Natural killer cell (primary cell): Measurements from ENCODE around the gene B3GNT7. TPM values are rescaled to one million over a fixed set of nuclear protein-coding genes. Genes with fewer than 3 reads are reported as not detected.
"Not testable (repeated sequence)": the region's sequence is repeated elsewhere in the genome, so short reads cannot be mapped to it uniquely, and the experiment has no call there.

Experiments
- ATAC-seq, 3 donors: fragments of 150-1000 bp in 2 of 3; fragments of 200-7000 bp in 1 of 3; cut with Tn5 transposase; 1 replicate in 1 of 3; 2 replicates in 2 of 3; pipeline ENCODE4 v1.10.0; 2021; ENCODE audit warnings: mild to moderate bottlenecking in 2 of 3, moderate library complexity in 2 of 3
- DNase-seq, 2 donors: peaks; one replicate each; pipeline versions ENCODE4 v3.0.0 to v3.0.0-alpha.2; 2013 to 2021; ENCODE audit warnings: mixed read lengths in 1 of 2
- H3K27ac ChIP-seq: one replicate; pipeline ENCODE4 v1.5.1; 2013; ENCODE audit warnings: mild to moderate bottlenecking, low read length
- H3K27me3 ChIP-seq: one replicate; pipeline ENCODE4 v1.6.1; 2013; ENCODE audit warnings: low read length; ENCODE audit not compliant: control insufficient read depth, insufficient read depth
- H3K36me3 ChIP-seq: one replicate; pipeline ENCODE4 v1.6.1; 2013; ENCODE audit warnings: low read length; ENCODE audit not compliant: control insufficient read depth, insufficient read depth
- H3K4me1 ChIP-seq: one replicate; pipeline ENCODE4 v1.6.1; 2013; ENCODE audit warnings: low read length; ENCODE audit not compliant: control insufficient read depth, insufficient read depth
- H3K4me3 ChIP-seq: one replicate; pipeline ENCODE4 v1.5.1; 2013; ENCODE audit warnings: low read length
- H3K9me3 ChIP-seq: one replicate; pipeline ENCODE4 v1.6.1; 2013; ENCODE audit warnings: low read length; ENCODE audit not compliant: control insufficient read depth, insufficient read depth
- H3K27ac Mint-ChIP-seq, 2 donors: one replicate each; pipeline ENCODE4 v1.8.0; 2022; ENCODE audit warnings: mild to moderate bottlenecking in 2 of 2, mixed read lengths in 2 of 2, moderate library complexity in 1 of 2
- H3K27me3 Mint-ChIP-seq, 2 donors: one replicate each; pipeline ENCODE4 v1.8.0; 2022; ENCODE audit warnings: low read depth in 2 of 2, mixed read lengths in 2 of 2
- H3K36me3 Mint-ChIP-seq: one replicate; pipeline ENCODE4 v1.8.0; 2022; ENCODE audit warnings: mixed read lengths
- H3K4me1 Mint-ChIP-seq, 2 donors: one replicate each; pipeline ENCODE4 v1.8.0; 2022; ENCODE audit warnings: mixed read lengths in 2 of 2
- H3K4me3 Mint-ChIP-seq: one replicate; pipeline ENCODE4 v1.8.0; 2022; ENCODE audit warnings: mild to moderate bottlenecking, moderate library complexity, mixed read lengths
- H3K9me3 Mint-ChIP-seq, 2 donors: one replicate each; pipeline ENCODE4 v1.8.0; 2022; ENCODE audit warnings: mixed read lengths in 2 of 2
- WGBS: methylation state at CpG from one replicate; pipeline ENCODE4 v1.1.7; 2013; ENCODE audit warnings: missing lambda C conversion rate; ENCODE audit not compliant: insufficient coverage; 5-methylcytosine and 5-hydroxymethylcytosine counted together
- intact Hi-C: fragments of 100-400 bp; cut with micrococcal nuclease; formaldehyde crosslinking; loops from one replicate; pipeline ENCODE4 v1.14.2; 2022
- total RNA-seq, 4 donors: library from RNA; stranded (reverse); fragments of 120-200 nt in 1 of 4; gene quantifications; one replicate each; pipeline versions ENCODE4 v1.2.3 to v1.2.4, GENCODE V29; 2013 to 2022
- TF ChIP-seq, protein P1 (sequence below): fragments of 200-600 bp; IDR thresholded peaks from one replicate; pipeline ENCODE4 v1.8.0; 2022; ENCODE audit warnings: antibody characterized with exemption

B3GNT7 gene
- total RNA-seq, 3 donors from 2014 or later (not counting 1 experiment from before 2014, with no cell fraction given) = 87.5 to 151 (median 113) TPM

DNA sequence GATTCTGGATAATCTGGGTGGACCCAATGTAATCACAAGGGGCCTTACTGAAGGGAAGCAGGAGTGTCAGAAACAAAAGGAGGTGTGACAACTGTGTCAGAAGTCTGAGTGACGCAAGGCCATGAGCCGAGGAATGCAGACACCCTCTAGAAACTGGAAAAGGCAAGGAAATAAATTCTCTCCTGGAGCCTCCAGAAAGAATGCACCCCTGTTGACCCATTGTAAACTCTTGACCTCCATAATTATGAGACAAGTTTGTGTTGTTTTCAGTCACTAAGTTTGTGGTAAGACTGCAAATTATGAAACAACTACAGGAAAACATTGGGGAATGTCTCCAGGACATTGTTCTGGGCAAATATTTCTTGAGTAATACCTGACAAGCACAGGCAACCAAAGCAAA, 47.3 kb upstream of the B3GNT7 start:
- intact Hi-C loops = no loop called here
- H3K36me3 ChIP-seq = no peaks in the 10 kb centered on the region
- H3K27me3 Mint-ChIP-seq = no peaks in the 10 kb centered on the region
- H3K4me3 Mint-ChIP-seq = no peak overlapping the region
- WGBS = 89% methylated on average over 2 of the region's 2 CpGs
- H3K4me1 Mint-ChIP-seq = no peaks in the 10 kb centered on the region
- no peak overlapping the region for H3K4me3 ChIP-seq
- no peak overlapping the region for H3K27ac ChIP-seq
- no peaks in the 10 kb centered on the region for H3K9me3 Mint-ChIP-seq
- no peaks in the 10 kb centered on the region for H3K36me3 Mint-ChIP-seq
- no peaks in the 10 kb centered on the region for H3K27me3 ChIP-seq
- DNase-seq (no peak), ATAC-seq (no peak)
- no peaks in the 10 kb centered on the region for H3K9me3 ChIP-seq
- TF ChIP-seq, protein P1, sequence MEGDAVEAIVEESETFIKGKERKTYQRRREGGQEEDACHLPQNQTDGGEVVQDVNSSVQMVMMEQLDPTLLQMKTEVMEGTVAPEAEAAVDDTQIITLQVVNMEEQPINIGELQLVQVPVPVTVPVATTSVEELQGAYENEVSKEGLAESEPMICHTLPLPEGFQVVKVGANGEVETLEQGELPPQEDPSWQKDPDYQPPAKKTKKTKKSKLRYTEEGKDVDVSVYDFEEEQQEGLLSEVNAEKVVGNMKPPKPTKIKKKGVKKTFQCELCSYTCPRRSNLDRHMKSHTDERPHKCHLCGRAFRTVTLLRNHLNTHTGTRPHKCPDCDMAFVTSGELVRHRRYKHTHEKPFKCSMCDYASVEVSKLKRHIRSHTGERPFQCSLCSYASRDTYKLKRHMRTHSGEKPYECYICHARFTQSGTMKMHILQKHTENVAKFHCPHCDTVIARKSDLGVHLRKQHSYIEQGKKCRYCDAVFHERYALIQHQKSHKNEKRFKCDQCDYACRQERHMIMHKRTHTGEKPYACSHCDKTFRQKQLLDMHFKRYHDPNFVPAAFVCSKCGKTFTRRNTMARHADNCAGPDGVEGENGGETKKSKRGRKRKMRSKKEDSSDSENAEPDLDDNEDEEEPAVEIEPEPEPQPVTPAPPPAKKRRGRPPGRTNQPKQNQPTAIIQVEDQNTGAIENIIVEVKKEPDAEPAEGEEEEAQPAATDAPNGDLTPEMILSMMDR = no peak
- no peak overlapping the region for H3K27ac Mint-ChIP-seq
- H3K4me1 ChIP-seq = no peaks in the 10 kb centered on the region

DNA sequence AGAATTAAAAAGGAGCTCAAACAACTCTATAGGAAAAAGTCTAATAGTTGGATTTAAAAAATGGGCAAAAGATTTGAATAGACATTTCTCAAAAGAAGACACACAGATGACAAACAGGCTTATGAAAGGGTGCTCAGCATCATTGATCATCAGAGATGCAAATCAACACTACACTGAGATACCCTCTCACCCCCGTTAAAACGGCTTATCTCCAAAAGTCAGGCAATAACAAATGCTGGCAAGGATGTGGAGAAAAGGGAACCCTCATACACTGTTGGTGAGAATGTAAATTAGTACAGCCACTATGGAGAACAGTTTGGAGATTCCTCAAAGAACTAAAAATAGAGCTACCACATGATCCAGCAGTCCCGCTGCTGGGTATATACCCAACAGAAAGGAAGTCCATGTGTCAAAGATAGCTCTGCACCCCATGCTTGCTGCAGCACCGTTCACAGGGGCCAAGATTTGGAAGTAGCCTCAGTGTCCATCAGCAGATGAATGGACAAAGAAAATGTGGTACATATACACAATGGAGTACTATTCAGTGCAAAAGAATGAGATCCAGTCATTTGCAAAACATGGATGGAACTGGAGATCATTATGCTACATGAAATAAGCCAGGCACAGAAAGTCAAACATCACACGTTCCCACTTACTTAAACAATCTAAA, 46.7 kb upstream of the B3GNT7 start:
- no peaks in the 10 kb centered on the region for H3K4me1 ChIP-seq
- ATAC-seq = no peak
- TF ChIP-seq, protein P1 = no peak
- no peak overlapping the region for H3K27ac Mint-ChIP-seq
- intact Hi-C loops = no loop called here
- H3K27ac ChIP-seq = no peak overlapping the region
- H3K36me3 Mint-ChIP-seq = no peaks in the 10 kb centered on the region
- H3K36me3 ChIP-seq = no peaks in the 10 kb centered on the region
- WGBS = 38% methylated on average over 2 of the region's 5 CpGs
- no peaks in the 10 kb centered on the region for H3K27me3 Mint-ChIP-seq
- no peak overlapping the region for H3K4me3 Mint-ChIP-seq
- H3K9me3 ChIP-seq = no peaks in the 10 kb centered on the region
- H3K4me3 ChIP-seq = no peak overlapping the region
- no peaks in the 10 kb centered on the region for H3K27me3 ChIP-seq
- DNase-seq = no peak
- H3K4me1 Mint-ChIP-seq = no peaks in the 10 kb centered on the region
- H3K9me3 Mint-ChIP-seq = no peaks in the 10 kb centered on the region

DNA sequence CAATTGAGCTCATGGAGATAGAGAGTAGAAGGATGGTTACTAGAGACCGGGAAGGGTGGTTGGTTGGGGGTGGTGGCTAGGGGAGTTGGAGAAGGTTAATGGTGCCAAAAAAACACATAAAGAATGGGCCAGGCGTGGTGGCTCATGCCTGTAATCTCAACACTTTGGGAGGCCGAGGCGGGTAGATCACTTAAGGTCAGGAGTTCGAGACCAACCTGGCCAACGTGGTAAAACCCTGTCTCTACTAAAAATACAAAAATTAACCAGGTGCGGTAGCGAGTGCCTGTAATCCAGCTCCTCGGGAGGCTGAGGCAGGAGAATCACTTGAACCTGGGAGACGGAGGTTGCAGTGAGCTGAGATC, 46.2 kb upstream of the B3GNT7 start:
- H3K27me3 ChIP-seq, H3K36me3 Mint-ChIP-seq, H3K4me1 ChIP-seq, H3K27ac Mint-ChIP-seq, H3K36me3 ChIP-seq, H3K27me3 Mint-ChIP-seq, H3K9me3 Mint-ChIP-seq, H3K4me3 ChIP-seq, H3K27ac ChIP-seq, intact Hi-C loops, DNase-seq, ATAC-seq, H3K4me1 Mint-ChIP-seq, H3K4me3 Mint-ChIP-seq, H3K9me3 ChIP-seq: not testable (repeated sequence)
- WGBS = 97% methylated on average over 10 of the region's 10 CpGs

DNA sequence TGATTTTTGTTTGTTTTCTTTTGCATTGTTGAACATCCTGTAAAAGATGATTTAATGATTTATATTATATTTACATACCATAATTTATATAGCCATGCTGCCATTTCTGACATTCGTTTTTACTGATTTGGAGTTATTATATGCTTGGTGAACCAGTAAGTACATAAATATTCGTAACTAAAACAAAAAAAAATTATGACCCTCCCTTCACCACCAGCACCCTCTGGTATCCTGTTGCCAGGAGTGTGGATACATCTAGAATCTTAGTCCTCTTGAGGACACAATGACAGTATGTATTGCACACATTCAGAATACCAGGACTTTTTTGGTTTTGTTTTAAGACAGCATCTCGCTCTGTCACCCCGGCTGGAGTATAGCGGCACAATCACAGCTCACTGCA, 43.9 kb upstream of the B3GNT7 start:
- WGBS = 89% methylated on average over 5 of the region's 5 CpGs
- H3K4me3 Mint-ChIP-seq = no peak overlapping the region
- H3K36me3 ChIP-seq = no peaks in the 10 kb centered on the region
- no peaks in the 10 kb centered on the region for H3K4me1 ChIP-seq
- no peaks in the 10 kb centered on the region for H3K9me3 Mint-ChIP-seq
- H3K36me3 Mint-ChIP-seq = no peaks in the 10 kb centered on the region
- intact Hi-C loops = no loop called here
- H3K4me3 ChIP-seq = no peak overlapping the region
- no peak for ATAC-seq
- no peak overlapping the region for H3K27ac ChIP-seq
- no peak for DNase-seq
- no peaks in the 10 kb centered on the region for H3K27me3 Mint-ChIP-seq
- H3K4me1 Mint-ChIP-seq = no peaks in the 10 kb centered on the region
- H3K9me3 ChIP-seq = no peaks in the 10 kb centered on the region
- TF ChIP-seq, protein P1 = no peak
- H3K27ac Mint-ChIP-seq = no peak overlapping the region
- H3K27me3 ChIP-seq = no peaks in the 10 kb centered on the region
